K562 (cell line): Measurements from ENCODE around the gene CSTA. TPM values are rescaled to one million over a fixed set of nuclear protein-coding genes. Genes with fewer than 3 reads are reported as not detected.

Experiments used
- polyA plus RNA-seq, 8 experiments: library from polyadenylated mRNA; depleted of rRNA in 4 of 8; stranded (reverse) in 5 of 8; unstranded in 3 of 8; fragments of >200 nt; fragmentation: Nextera tagmentation in 2 of 8; fragmentation: Illumina TruSeq in 1 of 8; extraction: Ambion mirVana in 2 of 8; extraction: Trizol in 1 of 8; gene quantifications; 2 replicates each; pipeline versions ENCODE4 v1.2.1 to v1.2.3, GENCODE V29; 2011 to 2014; ENCODE audit warnings: inconsistent platforms in 1 of 8, missing spikeins in 1 of 8
- total RNA-seq, 7 experiments: library from RNA; depleted of rRNA in 6 of 7; stranded (reverse); fragments of >200 nt in 6 of 7; fragmentation: Illumina TruSeq in 2 of 7; extraction: Trizol in 2 of 7; gene quantifications; 2 replicates each; pipeline versions ENCODE4 v1.2.1 to v1.2.3, GENCODE V29; 2011 to 2021; ENCODE audit warnings: low replicate concordance in 1 of 7
- TF ChIP-seq, protein P1 (sequence below): fragments of 200-600 bp; sonication (generic); IDR thresholded peaks from one replicate; pipeline ENCODE4 v1.6.1; 2012; ENCODE audit warnings: mild to moderate bottlenecking, low read depth, low read length, inconsistent platforms

The CSTA gene
- total and polyA plus RNA-seq, 9 of the 15 experiments (the other 6 are each of a cell fraction or from before 2014, with no cell fraction given), result 0.11 to 3.1 (median 1.1) TPM

DNA sequence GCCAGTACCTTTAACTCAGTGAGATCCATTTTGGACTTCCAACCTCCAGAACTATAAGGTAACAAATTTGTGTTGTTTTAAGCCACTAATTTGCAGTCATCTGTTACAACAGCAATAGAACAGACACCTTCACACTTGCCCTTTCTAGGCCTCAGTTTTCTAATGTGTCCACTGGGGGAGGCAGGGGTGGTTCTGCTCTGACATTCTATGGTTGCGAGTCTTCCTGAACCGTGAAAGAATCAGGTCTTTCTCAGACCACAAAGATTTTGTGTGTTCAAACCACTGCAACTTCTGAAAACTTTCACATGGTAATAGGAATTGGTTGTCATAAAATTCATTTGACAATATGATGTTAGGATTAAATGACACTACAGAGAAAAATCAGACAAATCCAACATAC, 26.8 kb upstream of the CSTA start (continued):
- TF ChIP-seq, protein P1, sequence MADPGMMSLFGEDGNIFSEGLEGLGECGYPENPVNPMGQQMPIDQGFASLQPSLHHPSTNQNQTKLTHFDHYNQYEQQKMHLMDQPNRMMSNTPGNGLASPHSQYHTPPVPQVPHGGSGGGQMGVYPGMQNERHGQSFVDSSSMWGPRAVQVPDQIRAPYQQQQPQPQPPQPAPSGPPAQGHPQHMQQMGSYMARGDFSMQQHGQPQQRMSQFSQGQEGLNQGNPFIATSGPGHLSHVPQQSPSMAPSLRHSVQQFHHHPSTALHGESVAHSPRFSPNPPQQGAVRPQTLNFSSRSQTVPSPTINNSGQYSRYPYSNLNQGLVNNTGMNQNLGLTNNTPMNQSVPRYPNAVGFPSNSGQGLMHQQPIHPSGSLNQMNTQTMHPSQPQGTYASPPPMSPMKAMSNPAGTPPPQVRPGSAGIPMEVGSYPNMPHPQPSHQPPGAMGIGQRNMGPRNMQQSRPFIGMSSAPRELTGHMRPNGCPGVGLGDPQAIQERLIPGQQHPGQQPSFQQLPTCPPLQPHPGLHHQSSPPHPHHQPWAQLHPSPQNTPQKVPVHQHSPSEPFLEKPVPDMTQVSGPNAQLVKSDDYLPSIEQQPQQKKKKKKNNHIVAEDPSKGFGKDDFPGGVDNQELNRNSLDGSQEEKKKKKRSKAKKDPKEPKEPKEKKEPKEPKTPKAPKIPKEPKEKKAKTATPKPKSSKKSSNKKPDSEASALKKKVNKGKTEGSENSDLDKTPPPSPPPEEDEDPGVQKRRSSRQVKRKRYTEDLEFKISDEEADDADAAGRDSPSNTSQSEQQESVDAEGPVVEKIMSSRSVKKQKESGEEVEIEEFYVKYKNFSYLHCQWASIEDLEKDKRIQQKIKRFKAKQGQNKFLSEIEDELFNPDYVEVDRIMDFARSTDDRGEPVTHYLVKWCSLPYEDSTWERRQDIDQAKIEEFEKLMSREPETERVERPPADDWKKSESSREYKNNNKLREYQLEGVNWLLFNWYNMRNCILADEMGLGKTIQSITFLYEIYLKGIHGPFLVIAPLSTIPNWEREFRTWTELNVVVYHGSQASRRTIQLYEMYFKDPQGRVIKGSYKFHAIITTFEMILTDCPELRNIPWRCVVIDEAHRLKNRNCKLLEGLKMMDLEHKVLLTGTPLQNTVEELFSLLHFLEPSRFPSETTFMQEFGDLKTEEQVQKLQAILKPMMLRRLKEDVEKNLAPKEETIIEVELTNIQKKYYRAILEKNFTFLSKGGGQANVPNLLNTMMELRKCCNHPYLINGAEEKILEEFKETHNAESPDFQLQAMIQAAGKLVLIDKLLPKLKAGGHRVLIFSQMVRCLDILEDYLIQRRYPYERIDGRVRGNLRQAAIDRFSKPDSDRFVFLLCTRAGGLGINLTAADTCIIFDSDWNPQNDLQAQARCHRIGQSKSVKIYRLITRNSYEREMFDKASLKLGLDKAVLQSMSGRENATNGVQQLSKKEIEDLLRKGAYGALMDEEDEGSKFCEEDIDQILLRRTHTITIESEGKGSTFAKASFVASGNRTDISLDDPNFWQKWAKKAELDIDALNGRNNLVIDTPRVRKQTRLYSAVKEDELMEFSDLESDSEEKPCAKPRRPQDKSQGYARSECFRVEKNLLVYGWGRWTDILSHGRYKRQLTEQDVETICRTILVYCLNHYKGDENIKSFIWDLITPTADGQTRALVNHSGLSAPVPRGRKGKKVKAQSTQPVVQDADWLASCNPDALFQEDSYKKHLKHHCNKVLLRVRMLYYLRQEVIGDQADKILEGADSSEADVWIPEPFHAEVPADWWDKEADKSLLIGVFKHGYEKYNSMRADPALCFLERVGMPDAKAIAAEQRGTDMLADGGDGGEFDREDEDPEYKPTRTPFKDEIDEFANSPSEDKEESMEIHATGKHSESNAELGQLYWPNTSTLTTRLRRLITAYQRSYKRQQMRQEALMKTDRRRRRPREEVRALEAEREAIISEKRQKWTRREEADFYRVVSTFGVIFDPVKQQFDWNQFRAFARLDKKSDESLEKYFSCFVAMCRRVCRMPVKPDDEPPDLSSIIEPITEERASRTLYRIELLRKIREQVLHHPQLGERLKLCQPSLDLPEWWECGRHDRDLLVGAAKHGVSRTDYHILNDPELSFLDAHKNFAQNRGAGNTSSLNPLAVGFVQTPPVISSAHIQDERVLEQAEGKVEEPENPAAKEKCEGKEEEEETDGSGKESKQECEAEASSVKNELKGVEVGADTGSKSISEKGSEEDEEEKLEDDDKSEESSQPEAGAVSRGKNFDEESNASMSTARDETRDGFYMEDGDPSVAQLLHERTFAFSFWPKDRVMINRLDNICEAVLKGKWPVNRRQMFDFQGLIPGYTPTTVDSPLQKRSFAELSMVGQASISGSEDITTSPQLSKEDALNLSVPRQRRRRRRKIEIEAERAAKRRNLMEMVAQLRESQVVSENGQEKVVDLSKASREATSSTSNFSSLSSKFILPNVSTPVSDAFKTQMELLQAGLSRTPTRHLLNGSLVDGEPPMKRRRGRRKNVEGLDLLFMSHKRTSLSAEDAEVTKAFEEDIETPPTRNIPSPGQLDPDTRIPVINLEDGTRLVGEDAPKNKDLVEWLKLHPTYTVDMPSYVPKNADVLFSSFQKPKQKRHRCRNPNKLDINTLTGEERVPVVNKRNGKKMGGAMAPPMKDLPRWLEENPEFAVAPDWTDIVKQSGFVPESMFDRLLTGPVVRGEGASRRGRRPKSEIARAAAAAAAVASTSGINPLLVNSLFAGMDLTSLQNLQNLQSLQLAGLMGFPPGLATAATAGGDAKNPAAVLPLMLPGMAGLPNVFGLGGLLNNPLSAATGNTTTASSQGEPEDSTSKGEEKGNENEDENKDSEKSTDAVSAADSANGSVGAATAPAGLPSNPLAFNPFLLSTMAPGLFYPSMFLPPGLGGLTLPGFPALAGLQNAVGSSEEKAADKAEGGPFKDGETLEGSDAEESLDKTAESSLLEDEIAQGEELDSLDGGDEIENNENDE, result no peak
